ENCODE data around the gene TTC19.

TTC19 gene

GRCh38 chr17:15970500-15970899 lies 29.1 kb upstream of the TTC19 start:
- H3K4me1 ChIP-seq (ENCODE audit: insufficient read depth, low read length, poor library complexity, severe bottlenecking), result peaks cover 17% of the 10 kb centered on the region
- no peaks in the 10 kb centered on the region for H3K36me3 ChIP-seq (ENCODE audit: insufficient read depth, low read length)
- no peaks in the 10 kb centered on the region for H4K20me1 ChIP-seq (ENCODE audit: insufficient read depth, low read length, poor library complexity, severe bottlenecking)
- TF ChIP-seq, protein P1, sequence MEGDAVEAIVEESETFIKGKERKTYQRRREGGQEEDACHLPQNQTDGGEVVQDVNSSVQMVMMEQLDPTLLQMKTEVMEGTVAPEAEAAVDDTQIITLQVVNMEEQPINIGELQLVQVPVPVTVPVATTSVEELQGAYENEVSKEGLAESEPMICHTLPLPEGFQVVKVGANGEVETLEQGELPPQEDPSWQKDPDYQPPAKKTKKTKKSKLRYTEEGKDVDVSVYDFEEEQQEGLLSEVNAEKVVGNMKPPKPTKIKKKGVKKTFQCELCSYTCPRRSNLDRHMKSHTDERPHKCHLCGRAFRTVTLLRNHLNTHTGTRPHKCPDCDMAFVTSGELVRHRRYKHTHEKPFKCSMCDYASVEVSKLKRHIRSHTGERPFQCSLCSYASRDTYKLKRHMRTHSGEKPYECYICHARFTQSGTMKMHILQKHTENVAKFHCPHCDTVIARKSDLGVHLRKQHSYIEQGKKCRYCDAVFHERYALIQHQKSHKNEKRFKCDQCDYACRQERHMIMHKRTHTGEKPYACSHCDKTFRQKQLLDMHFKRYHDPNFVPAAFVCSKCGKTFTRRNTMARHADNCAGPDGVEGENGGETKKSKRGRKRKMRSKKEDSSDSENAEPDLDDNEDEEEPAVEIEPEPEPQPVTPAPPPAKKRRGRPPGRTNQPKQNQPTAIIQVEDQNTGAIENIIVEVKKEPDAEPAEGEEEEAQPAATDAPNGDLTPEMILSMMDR (conservative IDR thresholded peaks at IDR 0.05; ENCODE audit: low read length), result no peak
- no peak for TF ChIP-seq EZH2phosphoT487 (IDR thresholded peaks at IDR 0.05; ENCODE audit: borderline replicate concordance)
- no peak overlapping the region for H2AFZ ChIP-seq (ENCODE audit: low read length)
- H3K9ac ChIP-seq (ENCODE audit: low read depth, low read length, poor library complexity, severe bottlenecking), result no peak overlapping the region
- no peaks in the 10 kb centered on the region for H3K9me2 ChIP-seq (replicated peaks; ENCODE audit: low read depth, low read length)
- H3F3A ChIP-seq (ENCODE audit: low read depth), result no peaks in the 10 kb centered on the region
- H3K27me3 ChIP-seq (ENCODE audit: insufficient read depth, low read length, poor library complexity, severe bottlenecking), result no peaks in the 10 kb centered on the region
- no peaks in the 10 kb centered on the region for H3K9me3 ChIP-seq (ENCODE audit: insufficient read depth, low read depth, low read length)
- H3K79me2 ChIP-seq (ENCODE audit: insufficient read depth, low read length), result no peaks in the 10 kb centered on the region
- no peak overlapping the region for H3K4me3 ChIP-seq (ENCODE audit: low read length, poor library complexity, severe bottlenecking)
- no peak overlapping the region for H3K4me2 ChIP-seq (ENCODE audit: low read depth, low read length, poor library complexity, severe bottlenecking)

- no peaks in the 10 kb centered on the region for H3K9me2 ChIP-seq (replicated peaks; ENCODE audit: low read depth, low read length)
- H3K27me3 ChIP-seq (ENCODE audit: insufficient read depth, low read length, poor library complexity, severe bottlenecking), result no peaks in the 10 kb centered on the region
- H2AFZ ChIP-seq (ENCODE audit: low read length), result no peak overlapping the region
- H3K36me3 ChIP-seq (ENCODE audit: insufficient read depth, low read length), result no peaks in the 10 kb centered on the region
- no peaks in the 10 kb centered on the region for H4K20me1 ChIP-seq (ENCODE audit: insufficient read depth, low read length, poor library complexity, severe bottlenecking)
- H3K4me3 ChIP-seq (ENCODE audit: low read length, poor library complexity, severe bottlenecking), result no peak overlapping the region
- no peaks in the 10 kb centered on the region for H3K9me3 ChIP-seq (ENCODE audit: insufficient read depth, low read depth, low read length)
- H3K9ac ChIP-seq (ENCODE audit: low read depth, low read length, poor library complexity, severe bottlenecking), result no peak overlapping the region
- H3K4me2 ChIP-seq (ENCODE audit: low read depth, low read length, poor library complexity, severe bottlenecking), result no peak overlapping the region
- TF ChIP-seq, protein P1 (conservative IDR thresholded peaks at IDR 0.05; ENCODE audit: low read length), result no peak
- TF ChIP-seq EZH2phosphoT487 (IDR thresholded peaks at IDR 0.05; ENCODE audit: borderline replicate concordance), result no peak
- no peaks in the 10 kb centered on the region for H3F3A ChIP-seq (ENCODE audit: low read depth)
- H3K79me2 ChIP-seq (ENCODE audit: insufficient read depth, low read length), result no peaks in the 10 kb centered on the region
- H3K4me1 ChIP-seq (ENCODE audit: insufficient read depth, low read length, poor library complexity, severe bottlenecking), result peaks cover 17% of the 10 kb centered on the region
Measured at GRCh38 chr17:15971098-15971678, 28.4 kb upstream of the TTC19 start.

GRCh38 chr17:15971882-15972281 lies 27.7 kb upstream of the TTC19 start:
- Histone ChIP-seq H3K4me2 (ENCODE audit: low read depth, low read length, poor library complexity, severe bottlenecking) (no peak overlapping the region), H3K4me3 (ENCODE audit: low read length, poor library complexity, severe bottlenecking) (no peak overlapping the region), H3K9me3 (ENCODE audit: insufficient read depth, low read depth, low read length) (no peaks in the 10 kb centered on the region), H3K4me1 (ENCODE audit: insufficient read depth, low read length, poor library complexity, severe bottlenecking) (peaks cover 10% of the 10 kb centered on the region), H3F3A (ENCODE audit: low read depth) (no peaks in the 10 kb centered on the region), H3K9me2 (replicated peaks; ENCODE audit: low read depth, low read length) (no peaks in the 10 kb centered on the region), H4K20me1 (ENCODE audit: insufficient read depth, low read length, poor library complexity, severe bottlenecking) (no peaks in the 10 kb centered on the region), H2AFZ (ENCODE audit: low read length) (no peak overlapping the region), H3K9ac (ENCODE audit: low read depth, low read length, poor library complexity, severe bottlenecking) (no peak overlapping the region), H3K79me2 (ENCODE audit: insufficient read depth, low read length) (no peaks in the 10 kb centered on the region), H3K36me3 (ENCODE audit: insufficient read depth, low read length) (no peaks in the 10 kb centered on the region), H3K27me3 (ENCODE audit: insufficient read depth, low read length, poor library complexity, severe bottlenecking) (no peaks in the 10 kb centered on the region)
- TF ChIP-seq, protein P1 (conservative IDR thresholded peaks at IDR 0.05; ENCODE audit: low read length), result no peak
- TF ChIP-seq EZH2phosphoT487 (IDR thresholded peaks at IDR 0.05; ENCODE audit: borderline replicate concordance), result no peak

Data from Loucy (cell line).